ENCODE data around the gene SEMA3F. TPM values are rescaled to one million over a fixed set of nuclear protein-coding genes. Genes with fewer than 3 reads are reported as not detected.

Gene SEMA3F
- total RNA-seq, 4 donors from 2014 or later: 13.2 to 44.2 (median 38.2) TPM

GRCh38 chr3:50130436-50130835 lies 24.7 kb upstream of the SEMA3F start:
- no peak for DNase-seq
- no peak overlapping the region for H3K4me3 ChIP-seq (replicated peaks in 1 of 3)
- H3K36me3 ChIP-seq: no peaks in the 10 kb centered on the region
- no peak overlapping the region for H3K27ac ChIP-seq
- 63 to 100% methylated on average over 1 of the region's 2 CpGs for WGBS, 2 donors
- TF ChIP-seq CTCF (IDR thresholded peaks at IDR 0.05) (no peak), POLR2A (IDR thresholded peaks at IDR 0.05) (no peak)
- intact Hi-C loops (cut with DNase I): no loop called here
- H3K27me3 ChIP-seq: no peaks in the 10 kb centered on the region
- H3K4me1 ChIP-seq: peaks cover 18 to 31% of the 10 kb centered on the region in 2 donors
- H3K9me3 ChIP-seq: no peaks in the 10 kb centered on the region

DNA sequence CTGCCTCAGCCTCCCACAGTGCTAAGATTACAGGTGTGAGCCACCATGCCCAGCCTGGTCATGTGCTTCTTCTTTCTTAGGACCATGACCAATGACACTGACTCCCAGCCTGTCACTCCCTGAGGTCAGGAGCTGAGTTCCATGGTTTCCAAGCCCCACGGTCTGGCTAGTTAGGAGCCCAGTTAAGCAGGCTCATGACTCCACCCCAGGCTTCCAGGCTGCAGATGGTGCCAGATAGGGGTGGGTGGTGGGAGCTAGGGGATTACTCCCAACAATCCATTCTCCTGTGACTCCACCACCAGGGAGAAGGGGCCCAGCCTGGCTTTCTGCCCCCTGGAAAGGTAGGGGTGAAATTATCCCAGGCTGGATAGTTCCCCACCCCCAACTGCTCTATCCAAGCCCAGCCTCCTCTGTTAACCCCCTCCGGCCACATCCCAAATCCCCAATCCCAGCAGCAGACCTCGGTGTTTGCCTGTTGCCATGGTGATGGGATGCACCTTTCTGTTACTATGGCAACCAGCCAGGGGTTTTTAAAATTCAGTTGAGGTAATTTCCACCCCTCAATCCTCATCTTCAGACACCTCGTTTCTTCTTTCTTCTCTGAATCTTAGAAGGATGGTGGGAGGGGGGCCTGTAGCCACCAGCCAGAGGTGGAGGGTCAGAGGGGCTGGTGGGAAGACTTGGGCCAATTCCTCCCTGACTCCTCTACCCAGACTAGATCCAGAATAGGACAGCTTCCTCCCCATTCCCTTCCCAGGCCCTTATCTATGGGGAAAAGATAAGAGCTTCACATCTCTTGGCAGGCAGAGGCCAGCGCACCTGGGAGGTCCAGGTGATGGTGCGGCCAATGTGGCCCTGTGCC lies 22.5 kb upstream of the SEMA3F start:
- WGBS, 2 donors: 79 to 87% methylated on average over 6 of the region's 6 CpGs
- intact Hi-C loops (cut with DNase I): no loop called here
- Histone ChIP-seq H3K9me3 (no peaks in the 10 kb centered on the region), H3K27me3 (no peaks in the 10 kb centered on the region), H3K4me3 (replicated peaks in 1 of 3) (no peak overlapping the region), H3K36me3 (no peaks in the 10 kb centered on the region), H3K4me1 (peaks cover 15 to 29% of the 10 kb centered on the region in 2 donors), H3K27ac (no peak overlapping the region)
- TF ChIP-seq CTCF (IDR thresholded peaks at IDR 0.05) (no peak), POLR2A (IDR thresholded peaks at IDR 0.05) (no peak)
- no peak for DNase-seq

GRCh38 chr3:50133283-50133615 lies 21.9 kb upstream of the SEMA3F start:
- TF ChIP-seq CTCF (IDR thresholded peaks at IDR 0.05) (no peak), POLR2A (IDR thresholded peaks at IDR 0.05) (no peak)
- H3K36me3 ChIP-seq: no peaks in the 10 kb centered on the region
- H3K9me3 ChIP-seq: no peaks in the 10 kb centered on the region
- peaks cover 21 to 29% of the 10 kb centered on the region in 2 donors for H3K4me1 ChIP-seq
- H3K27ac ChIP-seq: no peak overlapping the region
- H3K27me3 ChIP-seq: no peaks in the 10 kb centered on the region
- WGBS, 2 donors: 69 to 85% methylated on average over 3 of the region's 4 CpGs
- intact Hi-C loops (cut with DNase I): no loop called here
- H3K4me3 ChIP-seq (replicated peaks in 1 of 3): no peak overlapping the region
- DNase-seq: no peak

DNA sequence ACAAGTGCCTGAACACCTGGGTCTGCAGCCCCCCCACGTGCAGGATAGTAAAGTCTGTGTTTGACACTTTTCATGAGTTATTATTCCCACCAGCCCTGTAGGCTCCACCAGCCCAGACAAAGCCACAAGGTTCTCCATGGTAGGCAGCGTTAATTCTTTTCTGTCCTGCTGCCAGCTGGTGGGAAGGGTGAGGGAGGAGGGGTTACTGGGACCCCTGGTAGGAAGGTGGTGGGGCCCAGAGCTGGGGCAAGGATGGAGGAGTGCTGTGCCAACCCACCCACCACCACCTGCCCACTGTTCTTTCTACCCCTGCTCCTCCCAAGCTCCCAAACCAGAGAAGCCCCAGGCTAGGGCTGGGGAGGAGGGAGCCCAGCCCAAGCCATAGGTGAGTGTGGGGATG lies 20.8 kb upstream of the SEMA3F start:
- WGBS, 2 donors: 54 to 69% methylated on average over 2 of the region's 2 CpGs
- intact Hi-C loops (cut with DNase I): no loop called here
- TF ChIP-seq POLR2A (IDR thresholded peaks at IDR 0.05) (no peak), CTCF (IDR thresholded peaks at IDR 0.05) (no peak)
- no peaks in the 10 kb centered on the region for H3K9me3 ChIP-seq
- no peak for DNase-seq
- H3K4me1 ChIP-seq: peaks cover 32 to 40% of the 10 kb centered on the region in 2 donors
- H3K27ac ChIP-seq: no peak overlapping the region
- H3K36me3 ChIP-seq: no peaks in the 10 kb centered on the region
- H3K27me3 ChIP-seq: no peaks in the 10 kb centered on the region
- no peak overlapping the region for H3K4me3 ChIP-seq (replicated peaks in 1 of 3)

- Histone ChIP-seq H3K27ac (peak overlapping the region; percentile 85 to 99 (median 90)), H3K4me1 (peaks cover 35 to 50% of the 10 kb centered on the region in 2 donors), H3K36me3 (no peaks in the 10 kb centered on the region), H3K27me3 (no peaks in the 10 kb centered on the region), H3K4me3 (replicated peaks in 1 of 3) (no peak overlapping the region), H3K9me3 (no peaks in the 10 kb centered on the region)
- TF ChIP-seq POLR2A (IDR thresholded peaks at IDR 0.05) (no peak), CTCF (IDR thresholded peaks at IDR 0.05) (no peak)
- WGBS, 2 donors: 100% methylated on average over 4 to 5 of the region's 5 CpGs
- no peak for DNase-seq
- intact Hi-C loops (cut with DNase I): no loop called here
Observed at GRCh38 chr3:50135964-50136363, 19.2 kb upstream of the SEMA3F start.

Measured in thyroid gland (tissue), 4 donors.